ENCODE measurements around the gene ARHGEF7. TPM values are rescaled to one million over a fixed set of nuclear protein-coding genes. Genes with fewer than 3 reads are reported as not detected.

The ARHGEF7 gene
- polyA plus RNA-seq, 4 donors, result 21.6 to 76.4 (median 24.7) TPM

DNA sequence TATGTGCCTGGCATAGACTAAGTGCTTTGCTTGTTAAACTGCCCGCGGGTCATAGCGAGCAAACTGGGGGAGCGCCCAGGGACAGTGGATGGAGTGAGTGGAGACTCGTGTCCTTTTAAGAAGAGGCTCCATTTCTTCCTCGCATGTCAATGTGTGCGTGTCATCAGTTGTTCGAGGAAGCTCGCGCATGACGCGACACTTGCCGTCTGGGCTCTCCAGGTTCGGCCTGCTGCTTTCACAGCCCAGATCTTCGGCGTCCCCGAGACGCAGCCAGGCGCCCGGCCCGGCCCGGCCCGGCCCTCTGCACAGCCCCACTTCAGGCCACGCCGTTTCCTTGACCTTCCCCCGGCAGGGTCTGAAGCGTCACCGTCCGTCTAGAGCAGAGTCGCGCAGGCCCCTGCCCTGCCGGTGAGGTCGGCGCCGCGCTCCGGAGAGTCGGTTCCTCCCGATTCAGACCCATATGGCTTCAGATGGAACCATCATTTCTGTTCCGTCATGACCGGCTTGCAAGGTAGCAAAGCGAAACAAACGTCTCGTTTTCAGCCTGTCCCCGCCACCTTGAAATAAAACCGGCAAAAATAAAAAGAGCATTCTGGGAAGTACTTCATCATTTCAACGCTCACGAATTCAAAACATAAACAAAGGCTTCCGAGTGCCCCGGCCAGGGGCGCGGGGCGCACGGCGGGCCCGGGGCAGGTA lies 599 bp upstream of the ARHGEF7 start:
- DNase-seq (peak; percentile 15 to 55), FAIRE-seq (no peak)
- no peaks in the 10 kb centered on the region for H3K36me3 ChIP-seq (ENCODE audit: control insufficient read depth in 3 of 3, insufficient read depth in 2 of 3, low read depth in 1 of 3, low read length in 3 of 3)
- WGBS, 3 donors, result 1 to 2% (median 2%) methylated on average over 56 of the region's 56 CpGs
- H3K4me1 ChIP-seq (ENCODE audit: control insufficient read depth in 3 of 3, insufficient read depth in 2 of 3, low read depth in 1 of 3, low read length in 2 of 3), result peaks cover 0 to 3% (median 0%) of the 10 kb centered on the region in 3 donors
- peaks cover 0 to 3% of the 10 kb centered on the region in 2 donors for H3K9me3 ChIP-seq (ENCODE audit: control insufficient read depth in 2 of 2, insufficient read depth in 1 of 2, low read depth in 1 of 2, low read length in 1 of 2)
- H3K4me3 ChIP-seq (ENCODE audit: low read depth in 1 of 3, low read length in 3 of 3), result peak overlapping the region; percentile 37 to 73 (median 45)
- peaks cover 0 to 71% (median 25%) of the 10 kb centered on the region in 3 donors for H3K27me3 ChIP-seq (ENCODE audit: control insufficient read depth in 3 of 3, insufficient read depth in 3 of 3, low read length in 3 of 3)
- H3K27ac ChIP-seq (ENCODE audit: low read depth in 1 of 3, low read length in 2 of 3), result no peak overlapping the region

DNA sequence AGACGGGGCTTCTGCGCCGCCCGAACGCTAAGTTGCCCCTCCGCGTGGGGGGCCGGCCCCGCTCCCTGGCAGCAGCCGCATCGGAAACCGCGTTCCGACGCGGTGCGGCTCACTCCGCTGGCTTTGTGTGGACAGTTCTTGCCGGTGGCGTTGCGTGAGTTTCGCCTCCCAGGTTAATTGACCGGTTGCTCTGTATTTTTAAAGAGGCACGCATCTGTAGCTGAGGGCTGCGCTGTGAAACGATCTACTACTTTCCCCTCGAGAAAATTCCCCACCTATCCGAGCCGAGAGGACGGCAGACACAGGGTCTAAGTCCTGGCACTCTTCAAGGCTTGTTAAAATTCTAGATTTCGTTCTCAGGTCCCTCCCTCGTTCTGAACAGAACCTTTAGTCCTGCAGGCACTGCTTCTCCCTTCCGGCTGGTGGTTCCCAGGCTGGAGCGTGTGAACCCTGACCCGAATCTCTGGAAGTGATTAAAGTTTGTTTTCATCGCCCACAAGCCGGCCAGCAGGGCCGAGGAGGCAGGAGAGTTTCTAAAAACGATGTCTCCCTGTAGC lies 933 bp downstream of the ARHGEF7 start:
- FAIRE-seq (no peak), DNase-seq (peak; percentile 49 to 66)
- Histone ChIP-seq H3K27me3 (ENCODE audit: control insufficient read depth in 3 of 3, insufficient read depth in 3 of 3, low read length in 3 of 3) (peaks cover 0 to 67% (median 23%) of the 10 kb centered on the region in 3 donors), H3K27ac (ENCODE audit: low read depth in 1 of 3, low read length in 2 of 3) (peak overlapping the region in 1 of 3 donors; percentile 33), H3K4me1 (ENCODE audit: control insufficient read depth in 3 of 3, insufficient read depth in 2 of 3, low read depth in 1 of 3, low read length in 2 of 3) (peaks cover 0 to 3% (median 0%) of the 10 kb centered on the region in 3 donors), H3K36me3 (ENCODE audit: control insufficient read depth in 3 of 3, insufficient read depth in 2 of 3, low read depth in 1 of 3, low read length in 3 of 3) (no peaks in the 10 kb centered on the region), H3K9me3 (ENCODE audit: control insufficient read depth in 2 of 2, insufficient read depth in 1 of 2, low read depth in 1 of 2, low read length in 1 of 2) (no peaks in the 10 kb centered on the region), H3K4me3 (ENCODE audit: low read depth in 1 of 3, low read length in 3 of 3) (peak overlapping the region in 2 of 3 donors; percentile 35 to 73)
- WGBS, 3 donors, result 2 to 3% (median 2%) methylated on average over 32 to 39 of the region's 39 CpGs

DNA sequence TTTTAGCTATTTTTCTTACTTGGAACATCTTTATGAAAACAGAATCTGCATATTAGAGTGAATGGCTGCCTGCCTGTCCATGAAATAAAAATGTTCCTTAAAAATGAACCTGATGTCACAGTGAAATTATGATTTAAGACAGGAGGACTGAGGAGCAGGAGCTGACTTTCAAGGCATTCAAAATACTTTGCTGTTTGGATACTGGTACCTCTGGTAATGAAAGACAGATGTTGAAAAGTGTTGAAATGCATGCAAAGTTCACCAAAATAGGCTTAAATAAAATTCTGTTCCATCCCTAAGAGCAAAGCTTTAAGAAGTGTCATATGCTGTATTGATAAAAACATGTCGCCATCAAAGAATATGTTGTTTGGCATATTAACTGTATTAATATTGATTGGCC lies 1.7 kb downstream of the ARHGEF7 start:
- H3K36me3 ChIP-seq (ENCODE audit: control insufficient read depth in 3 of 3, insufficient read depth in 2 of 3, low read depth in 1 of 3, low read length in 3 of 3), result no peaks in the 10 kb centered on the region
- no peak overlapping the region for H3K27ac ChIP-seq (ENCODE audit: low read depth in 1 of 3, low read length in 2 of 3)
- WGBS, 3 donors, result 92 to 97% (median 97%) methylated on average over 1 of the region's 1 CpG
- H3K27me3 ChIP-seq (ENCODE audit: control insufficient read depth in 3 of 3, insufficient read depth in 3 of 3, low read length in 3 of 3), result peaks cover 0 to 66% (median 21%) of the 10 kb centered on the region in 3 donors
- no peak for FAIRE-seq
- DNase-seq, result no peak
- no peaks in the 10 kb centered on the region for H3K9me3 ChIP-seq (ENCODE audit: control insufficient read depth in 2 of 2, insufficient read depth in 1 of 2, low read depth in 1 of 2, low read length in 1 of 2)
- peaks cover 0 to 3% (median 0%) of the 10 kb centered on the region in 3 donors for H3K4me1 ChIP-seq (ENCODE audit: control insufficient read depth in 3 of 3, insufficient read depth in 2 of 3, low read depth in 1 of 3, low read length in 2 of 3)
- H3K4me3 ChIP-seq (ENCODE audit: low read depth in 1 of 3, low read length in 3 of 3), result no peak overlapping the region

DNA sequence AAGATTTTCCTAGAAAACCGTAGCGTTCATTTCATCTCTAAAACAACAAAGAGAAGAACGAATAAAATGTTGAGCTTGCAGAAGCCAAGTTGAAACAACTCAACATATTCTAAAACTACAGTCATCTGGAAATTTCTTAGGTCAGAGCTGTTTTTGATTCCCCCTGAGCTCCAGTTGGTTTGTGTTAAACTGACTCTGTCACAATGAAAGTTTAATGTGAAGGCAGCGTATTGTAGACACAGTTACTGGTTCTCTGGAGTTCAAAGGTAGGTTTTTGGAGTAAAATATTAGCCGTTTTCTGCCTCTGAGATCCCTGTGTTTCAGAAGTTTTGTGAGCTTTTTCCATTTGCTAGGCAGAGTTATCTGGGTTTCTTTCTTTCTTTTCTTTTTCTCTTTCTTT lies 2.2 kb downstream of the ARHGEF7 start:
- 85 to 92% (median 86%) methylated on average over 5 of the region's 5 CpGs for WGBS, 3 donors
- Histone ChIP-seq H3K4me1 (ENCODE audit: control insufficient read depth in 3 of 3, insufficient read depth in 2 of 3, low read depth in 1 of 3, low read length in 2 of 3) (peaks cover 0 to 3% (median 0%) of the 10 kb centered on the region in 3 donors), H3K9me3 (ENCODE audit: control insufficient read depth in 2 of 2, insufficient read depth in 1 of 2, low read depth in 1 of 2, low read length in 1 of 2) (no peaks in the 10 kb centered on the region), H3K27ac (ENCODE audit: low read depth in 1 of 3, low read length in 2 of 3) (no peak overlapping the region), H3K36me3 (ENCODE audit: control insufficient read depth in 3 of 3, insufficient read depth in 2 of 3, low read depth in 1 of 3, low read length in 3 of 3) (no peaks in the 10 kb centered on the region), H3K27me3 (ENCODE audit: control insufficient read depth in 3 of 3, insufficient read depth in 3 of 3, low read length in 3 of 3) (peaks cover 0 to 66% (median 18%) of the 10 kb centered on the region in 3 donors), H3K4me3 (ENCODE audit: low read depth in 1 of 3, low read length in 3 of 3) (no peak overlapping the region)
- FAIRE-seq (no peak), DNase-seq (no peak)

DNA sequence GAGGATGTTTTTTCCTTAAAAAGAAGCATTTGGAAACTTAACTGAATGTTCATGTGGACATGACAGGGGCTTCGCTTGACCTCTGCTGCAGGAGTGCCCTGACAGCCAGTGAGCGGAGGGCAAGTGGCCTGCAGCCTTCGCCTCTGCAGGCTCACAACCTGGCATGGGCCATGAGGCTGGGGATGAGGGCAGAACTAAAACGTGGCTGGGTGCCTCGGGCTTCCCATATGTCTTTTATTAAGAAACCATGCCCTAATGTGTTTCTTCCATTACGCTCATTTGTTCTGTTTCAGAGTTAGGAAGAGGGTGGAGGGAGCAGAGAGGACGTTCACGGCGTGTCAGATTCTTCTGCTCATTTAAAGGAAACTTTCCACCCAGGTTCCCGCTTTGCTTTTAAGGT lies 2.9 kb downstream of the ARHGEF7 start:
- 86 to 89% (median 87%) methylated on average over 10 of the region's 10 CpGs for WGBS, 3 donors
- DNase-seq (no peak), FAIRE-seq (no peak)
- Histone ChIP-seq H3K4me1 (ENCODE audit: control insufficient read depth in 3 of 3, insufficient read depth in 2 of 3, low read depth in 1 of 3, low read length in 2 of 3) (peaks cover 0 to 3% (median 0%) of the 10 kb centered on the region in 3 donors), H3K36me3 (ENCODE audit: control insufficient read depth in 3 of 3, insufficient read depth in 2 of 3, low read depth in 1 of 3, low read length in 3 of 3) (no peaks in the 10 kb centered on the region), H3K9me3 (ENCODE audit: control insufficient read depth in 2 of 2, insufficient read depth in 1 of 2, low read depth in 1 of 2, low read length in 1 of 2) (no peaks in the 10 kb centered on the region), H3K4me3 (ENCODE audit: low read depth in 1 of 3, low read length in 3 of 3) (no peak overlapping the region), H3K27me3 (ENCODE audit: control insufficient read depth in 3 of 3, insufficient read depth in 3 of 3, low read length in 3 of 3) (peaks cover 0 to 61% (median 12%) of the 10 kb centered on the region in 3 donors), H3K27ac (ENCODE audit: low read depth in 1 of 3, low read length in 2 of 3) (no peak overlapping the region)

DNA sequence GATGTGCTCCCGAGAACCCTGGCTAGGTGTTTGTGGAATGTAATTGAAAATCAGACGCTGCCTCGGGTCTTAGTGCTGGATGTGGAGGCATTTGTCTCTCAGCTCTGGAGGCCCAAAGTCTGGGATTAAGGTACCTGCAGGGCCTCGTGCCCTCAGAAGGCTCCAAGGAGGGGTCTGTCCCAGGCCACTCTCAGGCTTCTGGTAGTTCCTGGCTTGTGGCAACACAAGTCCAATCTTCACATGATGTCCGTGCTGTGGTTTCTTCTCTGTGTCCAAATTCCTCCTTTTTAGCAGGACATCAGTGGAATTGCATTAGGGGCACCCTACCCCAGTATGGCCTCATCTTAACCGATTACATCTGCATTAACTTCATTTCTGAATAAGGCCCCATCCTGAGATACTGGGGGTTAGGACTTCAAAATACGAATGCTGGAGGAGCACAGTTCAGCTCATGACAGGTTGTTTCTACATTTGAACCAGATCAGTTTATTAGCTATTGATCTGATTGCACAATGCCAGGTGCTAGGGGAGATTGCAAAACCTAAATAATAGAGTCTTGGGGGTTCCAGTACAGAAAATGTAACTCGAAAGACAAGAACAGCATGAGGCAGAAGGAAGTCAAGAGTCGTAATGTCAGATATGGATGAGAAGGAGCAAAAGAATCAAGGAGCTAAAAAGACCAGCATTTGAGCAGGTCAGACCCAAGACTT lies 3.9 kb downstream of the ARHGEF7 start:
- FAIRE-seq (no peak), DNase-seq (no peak)
- no peak overlapping the region for H3K4me3 ChIP-seq (ENCODE audit: low read depth in 1 of 3, low read length in 3 of 3)
- no peaks in the 10 kb centered on the region for H3K9me3 ChIP-seq (ENCODE audit: control insufficient read depth in 2 of 2, insufficient read depth in 1 of 2, low read depth in 1 of 2, low read length in 1 of 2)
- WGBS, 3 donors, result 83 to 87% (median 84%) methylated on average over 9 of the region's 9 CpGs
- peaks cover 0 to 52% (median 10%) of the 10 kb centered on the region in 3 donors for H3K27me3 ChIP-seq (ENCODE audit: control insufficient read depth in 3 of 3, insufficient read depth in 3 of 3, low read length in 3 of 3)
- no peaks in the 10 kb centered on the region for H3K36me3 ChIP-seq (ENCODE audit: control insufficient read depth in 3 of 3, insufficient read depth in 2 of 3, low read depth in 1 of 3, low read length in 3 of 3)
- H3K27ac ChIP-seq (ENCODE audit: low read depth in 1 of 3, low read length in 2 of 3), result no peak overlapping the region
- peaks cover 0 to 3% (median 0%) of the 10 kb centered on the region in 3 donors for H3K4me1 ChIP-seq (ENCODE audit: control insufficient read depth in 3 of 3, insufficient read depth in 2 of 3, low read depth in 1 of 3, low read length in 2 of 3)

DNA sequence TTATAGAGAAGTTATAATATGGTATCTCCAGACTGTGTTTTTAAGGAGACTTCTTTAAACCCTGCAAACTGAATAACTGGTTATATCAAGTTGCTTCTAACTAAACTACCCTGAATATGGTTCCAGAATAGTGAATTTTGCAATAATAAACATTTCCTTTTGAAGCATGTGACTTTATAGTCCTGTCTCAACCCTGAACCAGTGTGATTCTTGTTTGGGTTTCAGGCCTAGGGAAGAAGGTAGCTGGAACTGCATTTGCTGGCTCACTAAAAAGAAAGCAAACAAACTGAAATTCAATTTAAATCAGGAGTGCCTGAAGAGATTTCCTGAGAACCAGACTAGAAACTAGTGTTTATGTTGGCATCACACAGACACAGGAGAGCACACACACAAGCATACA lies 4.9 kb downstream of the ARHGEF7 start:
- no peak for DNase-seq
- peaks cover 0 to 44% (median 10%) of the 10 kb centered on the region in 3 donors for H3K27me3 ChIP-seq (ENCODE audit: control insufficient read depth in 3 of 3, insufficient read depth in 3 of 3, low read length in 3 of 3)
- no peak for FAIRE-seq
- H3K27ac ChIP-seq (ENCODE audit: low read depth in 1 of 3, low read length in 2 of 3), result no peak overlapping the region
- H3K4me3 ChIP-seq (ENCODE audit: low read depth in 1 of 3, low read length in 3 of 3), result no peak overlapping the region
- H3K36me3 ChIP-seq (ENCODE audit: control insufficient read depth in 3 of 3, insufficient read depth in 2 of 3, low read depth in 1 of 3, low read length in 3 of 3), result no peaks in the 10 kb centered on the region
- H3K4me1 ChIP-seq (ENCODE audit: control insufficient read depth in 3 of 3, insufficient read depth in 2 of 3, low read depth in 1 of 3, low read length in 2 of 3), result peaks cover 0 to 3% (median 0%) of the 10 kb centered on the region in 3 donors
- no peaks in the 10 kb centered on the region for H3K9me3 ChIP-seq (ENCODE audit: control insufficient read depth in 2 of 2, insufficient read depth in 1 of 2, low read depth in 1 of 2, low read length in 1 of 2)

DNA sequence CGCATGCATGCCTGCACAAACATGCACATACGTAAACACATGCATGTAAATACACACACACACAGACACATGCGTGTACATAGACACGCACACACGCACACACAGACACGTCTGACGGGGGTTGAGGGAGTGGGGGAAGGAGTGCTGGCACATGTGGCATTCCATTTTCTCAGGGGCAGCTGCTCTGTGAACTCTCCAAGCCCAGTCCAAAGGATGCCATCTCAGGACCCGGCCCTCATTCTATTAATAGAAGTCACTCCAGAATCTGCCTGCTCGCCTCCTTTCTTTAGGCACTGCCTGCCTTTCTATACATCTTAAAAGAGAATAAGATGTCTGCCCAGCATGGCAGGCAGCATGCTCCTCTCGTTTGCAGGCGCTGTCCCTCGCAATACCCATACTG lies 5.3 kb downstream of the ARHGEF7 start:
- H3K9me3 ChIP-seq (ENCODE audit: control insufficient read depth in 2 of 2, insufficient read depth in 1 of 2, low read depth in 1 of 2, low read length in 1 of 2), result no peaks in the 10 kb centered on the region
- no peaks in the 10 kb centered on the region for H3K36me3 ChIP-seq (ENCODE audit: control insufficient read depth in 3 of 3, insufficient read depth in 2 of 3, low read depth in 1 of 3, low read length in 3 of 3)
- H3K27ac ChIP-seq (ENCODE audit: low read depth in 1 of 3, low read length in 2 of 3), result no peak overlapping the region
- peaks cover 0 to 43% (median 10%) of the 10 kb centered on the region in 3 donors for H3K27me3 ChIP-seq (ENCODE audit: control insufficient read depth in 3 of 3, insufficient read depth in 3 of 3, low read length in 3 of 3)
- peaks cover 0 to 3% (median 0%) of the 10 kb centered on the region in 3 donors for H3K4me1 ChIP-seq (ENCODE audit: control insufficient read depth in 3 of 3, insufficient read depth in 2 of 3, low read depth in 1 of 3, low read length in 2 of 3)
- DNase-seq (no peak), FAIRE-seq (no peak)
- H3K4me3 ChIP-seq (ENCODE audit: low read depth in 1 of 3, low read length in 3 of 3), result no peak overlapping the region
- 77 to 84% (median 82%) methylated on average over 12 of the region's 12 CpGs for WGBS, 3 donors

Measured in small intestine (tissue), 7 donors.